ENCODE measurements around the gene FZD10. TPM values are rescaled to one million over a fixed set of nuclear protein-coding genes. Genes with fewer than 3 reads are reported as not detected.
A peak's percentile ranks its signal among the peaks of the same experiment; 100 is the strongest.

Gene FZD10
- total and polyA plus RNA-seq, 2 of the 8 experiments (the other 6 are each of a cell fraction or from before 2014, with no cell fraction given), result 0.11 to 0.60 TPM

GRCh38 chr12:130194154-130194553 lies 31.9 kb downstream of the FZD10 start:
- DNase-seq (ENCODE audit: low read depth in 1 of 2, low spot score in 2 of 2) (no peak), FAIRE-seq (no peak)
- WGBS, 2 experiments (ENCODE audit: extremely low coverage in 1 of 2, insufficient coverage in 1 of 2, insufficient read length in 1 of 2, insufficient replicate concordance in 2 of 2, low coverage in 1 of 2, low lambda C conversion rate in 2 of 2, missing lambda C conversion rate in 1 of 2), result 65% methylated on average over 10 of the region's 10 CpGs; no CpG with 5 or more reads in 1 of the 2 experiments
- Histone ChIP-seq H2BK5ac (ENCODE audit: low read depth, low read length) (no peak overlapping the region), H3K18ac (ENCODE audit: extremely low read depth, low read length) (no peak overlapping the region), H2AK5ac (ENCODE audit: low read depth, low read length) (no peak overlapping the region), H2BK12ac (ENCODE audit: low read depth, low read length) (no peak overlapping the region), H3K23ac (ENCODE audit: insufficient read length) (peak overlapping the region; percentile 43), H3K9ac (replicated peaks in 1 of 4; ENCODE audit: extremely low read depth in 1 of 4, low read depth in 3 of 4, low read length in 3 of 4) (no peak overlapping the region), H3K4ac (replicated peaks; ENCODE audit: insufficient read length, low read depth, low read length) (no peak overlapping the region), H2AFZ (ENCODE audit: low read length) (no peak overlapping the region), H2BK20ac (ENCODE audit: low read length) (0 out of 2 replicates have a peak overlapping the region, but pooled peaks have one; percentile 18), H3K56ac (replicated peaks; ENCODE audit: insufficient read length, low read depth, low read length) (no peak overlapping the region), H3K23me2 (ENCODE audit: low read depth, low read length) (peaks cover 12% of the 10 kb centered on the region; the same call in 1 of the 2 replicates), H4K8ac (ENCODE audit: extremely low read depth, insufficient read depth, low read length) (no peak overlapping the region), H3K79me1 (ENCODE audit: low read depth, low read length) (no peaks in the 10 kb centered on the region), H4K91ac (replicated peaks; ENCODE audit: insufficient read length, low read length) (no peak overlapping the region), H3K9me3 (ENCODE audit: insufficient read depth in 2 of 2, low read depth in 1 of 2, low read length in 1 of 2) (no peaks in the 10 kb centered on the region), H3K27ac (ENCODE audit: low read depth, low read length) (no peak overlapping the region), H3K27me3 (replicated peaks in 1 of 4; ENCODE audit: control insufficient read depth in 3 of 4, extremely low read depth in 1 of 4, insufficient read depth in 3 of 4, low read length in 3 of 4) (peaks cover 0 to 5% (median 4%) of the 10 kb centered on the region in 4 experiments; a peak in 4 of 7 replicates), H3K4me3 (ENCODE audit: extremely low read depth in 1 of 4, insufficient read depth in 2 of 4, low read depth in 3 of 4, low read length in 4 of 4) (no peak overlapping the region), H3K4me1 (replicated peaks in 1 of 4; ENCODE audit: control insufficient read depth in 3 of 4, insufficient read depth in 4 of 4, low read length in 3 of 4) (0 out of 7 replicates have a peak, but pooled peaks cover 0 to 10% (median 2%) of the 10 kb centered on the region in 4 experiments), H3K36me3 (ENCODE audit: control insufficient read depth in 2 of 4, insufficient read depth in 4 of 4, low read length in 3 of 4) (no peaks in the 10 kb centered on the region), H3K4me2 (ENCODE audit: insufficient read depth in 1 of 2, low read depth in 2 of 2, low read length in 2 of 2) (peak overlapping the region in 1 of 2 experiments; percentile 17; a peak in 1 of 4 replicates), H4K20me1 (replicated peaks in 1 of 2; ENCODE audit: control insufficient read depth in 1 of 2, insufficient read depth in 2 of 2, low read length in 2 of 2) (peaks cover 0 to 11% of the 10 kb centered on the region in 2 experiments), H2BK120ac (replicated peaks; ENCODE audit: low read depth, low read length) (no peak overlapping the region), H3K14ac (ENCODE audit: insufficient read length) (no peak overlapping the region), H2BK15ac (ENCODE audit: low read length) (no peak overlapping the region), H4K5ac (ENCODE audit: insufficient read length, low read depth, low read length) (no peak overlapping the region), H3K79me2 (ENCODE audit: control insufficient read depth in 1 of 2, insufficient read depth in 2 of 2, low read length in 2 of 2) (no peaks in the 10 kb centered on the region)
- CTCF ChIA-PET (ENCODE audit: partially characterized antibody), result interaction anchor here (0.8 to 4.8 kb wide), 12 partner anchors 19 to 152 kb away, joined by 3 to 32 read pairs (median 4); no protein-coding TSS in a partner anchor
- POLR2A ChIA-PET (ENCODE audit: partially characterized antibody), result no interaction called here
- TF ChIP-seq GABPA (IDR thresholded peaks at IDR 0.05; ENCODE audit: borderline replicate concordance, insufficient read depth, low read length) (no peak), SRF (IDR thresholded peaks at IDR 0.05; ENCODE audit: low read depth, low read length) (no peak), CTBP2 (IDR thresholded peaks at IDR 0.05; ENCODE audit: borderline replicate concordance, insufficient read depth, insufficient read length, low read length) (no peak), HDAC2 (IDR thresholded peaks at IDR 0.05; ENCODE audit: borderline replicate concordance in 1 of 2, low read depth in 2 of 2, low read length in 2 of 2) (no peak), CTCF (IDR thresholded peaks at IDR 0.05; ENCODE audit: control extremely low read depth in 1 of 3, insufficient read depth in 1 of 3, low read depth in 1 of 3, low read length in 3 of 3) (no peak), POLR2A (IDR thresholded peaks at IDR 0.05; ENCODE audit: control extremely low read depth in 1 of 2, low read depth in 2 of 2, low read length in 2 of 2) (no peak), TAF1 (IDR thresholded peaks at IDR 0.05; ENCODE audit: low read depth, low read length) (no peak), EP300 (IDR thresholded peaks at IDR 0.05; ENCODE audit: borderline replicate concordance in 1 of 2, low read depth in 2 of 2, low read length in 2 of 2) (no peak), CHD2 (IDR thresholded peaks at IDR 0.05; ENCODE audit: low read length) (no peak), POLR2AphosphoS5 (IDR thresholded peaks at IDR 0.05; ENCODE audit: low read depth, low read length) (no peak), GTF2F1 (IDR thresholded peaks at IDR 0.05; ENCODE audit: borderline replicate concordance, low read depth, low read length) (no peak)
